HCT116 (cell line): ENCODE results near the gene HDHD2. TPM values are rescaled to one million over a fixed set of nuclear protein-coding genes. Genes with fewer than 3 reads are reported as not detected.

Experiments
- ATAC-seq: fragments of 200-7000 bp; cut with Tn5 transposase; 2 replicates; pipeline ENCODE4 v1.9.1; 2020; ENCODE audit warnings: mild to moderate bottlenecking, moderate library complexity
- BruUV-seq: library from RNA; stranded (reverse); fragments of 400-500 nt; replicated peaks from 2 replicates; lab custom pipeline; 2021; lab: Mats Ljungman, UMichigan
- CTCF ChIA-PET: fragments of 300-600 bp; sonication (Branson Sonifier 250); formaldehyde crosslinking; loops from one replicate; lab custom pipeline; 2021; ENCODE audit warnings: antibody characterized with exemption; lab: Charles Lee
- POLR2A ChIA-PET: fragments of 300-600, 350-600 bp; sonication (Branson Sonifier 250); formaldehyde crosslinking; loops from one replicate; lab custom pipeline; 2021; ENCODE audit warnings: antibody characterized with exemption; lab: Charles Lee
- RAD21 ChIA-PET, 2 experiments: fragments of 300-600 bp; sonication (Branson Sonifier 250); formaldehyde crosslinking; loops; one replicate each; lab custom pipeline; 2023; ENCODE audit warnings: low total read pairs in 2 of 2; ENCODE audit not compliant: uncharacterized antibody in 2 of 2, unreplicated experiment in 2 of 2, low non-redundant PET in 1 of 2; lab: Charles Lee
- DNase-seq: peaks from one replicate; pipeline ENCODE4 v3.0.0-alpha.2; 2010; ENCODE audit warnings: low read depth, low spot score
- H2AFZ ChIP-seq: fragments of 200-600 bp; shearing (Covaris generic), sonication (generic); 2 replicates; pipeline ENCODE4 v1.6.1; 2017; ENCODE audit warnings: low read depth, mixed run types, mixed read lengths, antibody characterized with exemption, low read length; ENCODE audit not compliant: poor library complexity, severe bottlenecking
- H3K27ac ChIP-seq: 2 replicates; pipeline ENCODE4 v1.5.1; 2012; ENCODE audit warnings: low read depth, low read length
- H3K27me3 ChIP-seq: fragments of 200-600 bp; sonication (generic); 2 replicates; pipeline ENCODE4 v1.6.1; 2016; ENCODE audit warnings: mixed run types, low read length, mixed read lengths; ENCODE audit not compliant: insufficient read depth
- H3K36me3 ChIP-seq, 2 experiments: fragments of 200-500 bp in 1 of 2; fragments of 200-600 bp in 1 of 2; sonication (Bioruptor generic) in 1 of 2; sonication (generic) in 1 of 2; 2 replicates each; pipeline versions ENCODE4 v1.5.1 to v1.6.1; 2014 to 2016; ENCODE audit warnings: low read length in 2 of 2, inconsistent platforms in 1 of 2, mixed read lengths in 1 of 2, mixed run types in 1 of 2; ENCODE audit not compliant: insufficient read depth in 2 of 2, control insufficient read depth in 1 of 2
- H3K4me1 ChIP-seq, 2 experiments: fragments of 200-600 bp in 1 of 2; sonication (generic) in 1 of 2; 2 replicates each; pipeline versions ENCODE4 v1.5.1 to v1.6.1; 2012 to 2017; ENCODE audit warnings: low read length in 2 of 2, inconsistent platforms in 1 of 2, mild to moderate bottlenecking in 1 of 2, mixed read lengths in 1 of 2, mixed run types in 1 of 2, moderate library complexity in 1 of 2; ENCODE audit not compliant: insufficient read depth in 2 of 2, control insufficient read depth in 1 of 2
- H3K4me2 ChIP-seq: fragments of 200-600 bp; sonication (generic); 2 replicates; pipeline ENCODE4 v1.6.1; 2017; ENCODE audit warnings: mixed run types, low read length, mixed read lengths
- H3K4me3 ChIP-seq, 2 experiments: fragments of 200-600 bp in 1 of 2; sonication (generic) in 1 of 2; replicated peaks in 1 of 2; 2 replicates each; pipeline ENCODE4 v1.5.1; 2011 to 2016; ENCODE audit warnings: low read length in 2 of 2, control low read depth in 1 of 2, low read depth in 1 of 2, mild to moderate bottlenecking in 1 of 2, mixed read lengths in 1 of 2, mixed run types in 1 of 2
- H3K79me2 ChIP-seq: fragments of 200-600 bp; sonication (generic); 2 replicates; pipeline ENCODE4 v1.6.1; 2017; ENCODE audit warnings: mild to moderate bottlenecking, mixed run types, low read length, moderate library complexity, mixed read lengths; ENCODE audit not compliant: insufficient read depth
- H3K9ac ChIP-seq: fragments of 200-600 bp; sonication (generic); 2 replicates; pipeline ENCODE4 v1.6.1; 2016; ENCODE audit warnings: low read length, mixed read lengths
- H3K9me2 ChIP-seq: fragments of 200-600 bp; sonication (generic), shearing (Covaris generic); 2 replicates; pipeline ENCODE4 v1.6.1; 2017; ENCODE audit warnings: mixed run types, mild to moderate bottlenecking, moderate library complexity; ENCODE audit not compliant: insufficient read depth
- H3K9me3 ChIP-seq, 2 experiments: fragments of 200-500 bp in 1 of 2; fragments of 200-600 bp in 1 of 2; sonication (Bioruptor generic) in 1 of 2; sonication (generic) in 1 of 2; 2 replicates each; pipeline ENCODE4 v1.6.1; 2014 to 2017; ENCODE audit warnings: low read length in 2 of 2, mixed read lengths in 2 of 2, inconsistent platforms in 1 of 2, low read depth in 1 of 2, mild to moderate bottlenecking in 1 of 2, mixed run types in 1 of 2, moderate library complexity in 1 of 2; ENCODE audit not compliant: control insufficient read depth in 1 of 2, insufficient read depth in 1 of 2
- H4K20me1 ChIP-seq: fragments of 200-600 bp; sonication (generic), shearing (Covaris generic); 2 replicates; pipeline ENCODE4 v1.6.1; 2017; ENCODE audit warnings: mixed run types, mild to moderate bottlenecking, moderate library complexity; ENCODE audit not compliant: insufficient read depth
- CBX3 ChIP-seq: IDR thresholded peaks from 2 replicates; pipeline ENCODE4 v1.6.1; 2012; ENCODE audit warnings: low read depth
- CEBPB ChIP-seq: IDR thresholded peaks from 2 replicates; pipeline ENCODE4 v1.6.1; 2012; ENCODE audit warnings: low read depth
- EGR1 ChIP-seq: IDR thresholded peaks from 2 replicates; pipeline ENCODE4 v1.6.1; 2012; ENCODE audit warnings: low read depth
- ELF1 ChIP-seq: IDR thresholded peaks from 2 replicates; pipeline ENCODE4 v1.6.1; 2012; ENCODE audit warnings: low read depth, borderline replicate concordance
- EZH2phosphoT487 ChIP-seq: fragments of 200-600 bp; IDR thresholded peaks from 2 replicates; pipeline ENCODE4 v1.6.1; 2018; ENCODE audit warnings: antibody characterized with exemption, borderline replicate concordance
- FOSL1 ChIP-seq: IDR thresholded peaks from 2 replicates; pipeline ENCODE4 v1.6.1; 2012; ENCODE audit warnings: low read depth
- POLR2A ChIP-seq: IDR thresholded peaks from 2 replicates; pipeline ENCODE4 v1.7.0; 2011; ENCODE audit warnings: borderline replicate concordance; ENCODE audit not compliant: insufficient read depth, insufficient read length; ENCODE audit errors: extremely low read depth
- POLR2AphosphoS5 ChIP-seq: IDR thresholded peaks from 2 replicates; pipeline ENCODE4 v1.6.1; 2011; ENCODE audit warnings: mild to moderate bottlenecking, low read depth, low read length, moderate library complexity
- RAD21 ChIP-seq: IDR thresholded peaks from 2 replicates; pipeline ENCODE4 v1.6.1; 2012; ENCODE audit warnings: low read depth, mild to moderate bottlenecking
- SIN3A ChIP-seq: IDR thresholded peaks from 2 replicates; pipeline ENCODE4 v1.6.1; 2012; ENCODE audit warnings: low read depth
- SP1 ChIP-seq: IDR thresholded peaks from 2 replicates; pipeline ENCODE4 v1.6.1; 2012; ENCODE audit warnings: low read depth
- SRF ChIP-seq: IDR thresholded peaks from 2 replicates; pipeline ENCODE4 v1.6.1; 2012; ENCODE audit warnings: low read depth
- TCF7L2 ChIP-seq: IDR thresholded peaks from 2 replicates; pipeline ENCODE4 v1.7.0; 2011; ENCODE audit warnings: borderline replicate concordance, inconsistent platforms; ENCODE audit not compliant: insufficient read depth, insufficient read length; ENCODE audit errors: extremely low read depth
- ZFX ChIP-seq: fragments of 450-650 bp; IDR thresholded peaks from 2 replicates; pipeline ENCODE4 v1.6.1; 2017
- ZNF274 ChIP-seq: fragments of 200-500 bp; sonication (Bioruptor generic); IDR thresholded peaks from 2 replicates; pipeline ENCODE4 v1.6.1; 2014; ENCODE audit warnings: mild to moderate bottlenecking, low read depth, low read length, inconsistent platforms
- intact Hi-C: fragments of 100-400 bp; cut with micrococcal nuclease; formaldehyde crosslinking; loops from 2 replicates; pipeline ENCODE4 v1.10.0; 2022
- total RNA-seq: library from RNA; stranded (reverse); gene quantifications from one replicate; pipeline ENCODE4 v1.2.1, GENCODE V29; 2021; ENCODE audit not compliant: unreplicated experiment
- TF ChIP-seq, protein P1 (sequence below), 3 experiments: fragments of 200-600 bp in 1 of 3; sonication (generic) in 1 of 3; IDR thresholded peaks in 2 of 3; conservative IDR thresholded peaks in 1 of 3; 2 replicates each; pipeline ENCODE4 v1.5.1; 2012 to 2017; ENCODE audit warnings: low read depth in 2 of 3, low read length in 2 of 3, antibody characterized with exemption in 1 of 3, borderline replicate concordance in 1 of 3, control low read depth in 1 of 3, mild to moderate bottlenecking in 1 of 3, mixed read lengths in 1 of 3, mixed run types in 1 of 3, moderate library complexity in 1 of 3; ENCODE audit not compliant: insufficient read depth in 1 of 3
- TF ChIP-seq, protein P2 (sequence below): IDR thresholded peaks from 2 replicates; pipeline ENCODE4 v1.6.1; 2012
- TF ChIP-seq, protein P3 (sequence below): IDR thresholded peaks from 2 replicates; pipeline ENCODE4 v1.6.1; 2012
- TF ChIP-seq, protein P4 (sequence below): IDR thresholded peaks from 2 replicates; pipeline ENCODE4 v1.6.1; 2011; ENCODE audit warnings: mild to moderate bottlenecking, low read length, moderate library complexity; ENCODE audit not compliant: insufficient replicate concordance; ENCODE audit errors: extremely low read depth

HDHD2 gene
- total RNA-seq, 1 experiment from 2014 or later: 29.1 TPM

DNA sequence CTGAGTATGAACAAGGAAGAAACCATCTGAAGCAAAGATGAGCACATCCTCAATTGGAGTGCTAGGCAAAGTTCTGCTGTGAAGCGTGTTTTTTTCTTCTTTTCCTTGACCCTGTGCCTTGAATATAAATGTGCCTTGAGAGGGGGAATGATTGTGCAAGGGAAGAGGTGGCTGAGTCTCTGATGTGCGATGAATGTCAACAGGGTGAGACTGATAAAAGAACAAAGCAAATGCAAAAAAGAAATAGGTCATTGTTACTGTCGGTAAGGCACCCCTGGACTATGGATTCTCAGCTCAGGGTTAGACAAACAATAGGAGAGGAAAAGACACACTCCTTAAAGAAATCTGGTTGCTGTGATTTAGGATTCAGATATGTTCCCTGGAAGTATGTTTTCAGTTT is 54.5 kb downstream of the HDHD2 start:
- Histone ChIP-seq H3K4me1 (peaks cover 0 to 4% of the 10 kb centered on the region in 2 experiments; a peak in 1 of 4 replicates), H3K36me3 (no peaks in the 10 kb centered on the region), H3K27me3 (no peaks in the 10 kb centered on the region), H3K27ac (no peak overlapping the region), H3K79me2 (no peaks in the 10 kb centered on the region), H3K4me2 (no peak overlapping the region), H3K9ac (no peak overlapping the region), H4K20me1 (no peaks in the 10 kb centered on the region), H2AFZ (no peak overlapping the region), H3K9me2 (no peaks in the 10 kb centered on the region), H3K9me3 (no peaks in the 10 kb centered on the region), H3K4me3 (no peak overlapping the region)
- ChIA-PET POLR2A (no interaction called here), RAD21 (no interaction called here), CTCF (interaction anchor here (1.1 kb wide), 1 partner anchor 109 kb away, joined by 3 read pairs; no protein-coding TSS in a partner anchor)
- TF ChIP-seq EZH2phosphoT487 (no peak), RAD21 (no peak), FOSL1 (no peak), ELF1 (no peak), TCF7L2 (no peak), EGR1 (no peak), SIN3A (no peak), SP1 (no peak), POLR2AphosphoS5 (no peak), CEBPB (no peak), ZFX (no peak), SRF (no peak), ZNF274 (no peak), POLR2A (no peak), CBX3 (no peak)
- TF ChIP-seq, protein P1, sequence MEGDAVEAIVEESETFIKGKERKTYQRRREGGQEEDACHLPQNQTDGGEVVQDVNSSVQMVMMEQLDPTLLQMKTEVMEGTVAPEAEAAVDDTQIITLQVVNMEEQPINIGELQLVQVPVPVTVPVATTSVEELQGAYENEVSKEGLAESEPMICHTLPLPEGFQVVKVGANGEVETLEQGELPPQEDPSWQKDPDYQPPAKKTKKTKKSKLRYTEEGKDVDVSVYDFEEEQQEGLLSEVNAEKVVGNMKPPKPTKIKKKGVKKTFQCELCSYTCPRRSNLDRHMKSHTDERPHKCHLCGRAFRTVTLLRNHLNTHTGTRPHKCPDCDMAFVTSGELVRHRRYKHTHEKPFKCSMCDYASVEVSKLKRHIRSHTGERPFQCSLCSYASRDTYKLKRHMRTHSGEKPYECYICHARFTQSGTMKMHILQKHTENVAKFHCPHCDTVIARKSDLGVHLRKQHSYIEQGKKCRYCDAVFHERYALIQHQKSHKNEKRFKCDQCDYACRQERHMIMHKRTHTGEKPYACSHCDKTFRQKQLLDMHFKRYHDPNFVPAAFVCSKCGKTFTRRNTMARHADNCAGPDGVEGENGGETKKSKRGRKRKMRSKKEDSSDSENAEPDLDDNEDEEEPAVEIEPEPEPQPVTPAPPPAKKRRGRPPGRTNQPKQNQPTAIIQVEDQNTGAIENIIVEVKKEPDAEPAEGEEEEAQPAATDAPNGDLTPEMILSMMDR (IDR thresholded peaks at IDR 0.05 in 2 of 3, conservative IDR thresholded peaks at IDR 0.05 in 1 of 3; ENCODE audit: borderline replicate concordance in 1 of 3, insufficient read depth in 1 of 3, low read depth in 2 of 3, low read length in 2 of 3): no peak
- TF ChIP-seq, protein P2, sequence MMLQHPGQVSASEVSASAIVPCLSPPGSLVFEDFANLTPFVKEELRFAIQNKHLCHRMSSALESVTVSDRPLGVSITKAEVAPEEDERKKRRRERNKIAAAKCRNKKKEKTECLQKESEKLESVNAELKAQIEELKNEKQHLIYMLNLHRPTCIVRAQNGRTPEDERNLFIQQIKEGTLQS: no peak
- TF ChIP-seq, protein P3, sequence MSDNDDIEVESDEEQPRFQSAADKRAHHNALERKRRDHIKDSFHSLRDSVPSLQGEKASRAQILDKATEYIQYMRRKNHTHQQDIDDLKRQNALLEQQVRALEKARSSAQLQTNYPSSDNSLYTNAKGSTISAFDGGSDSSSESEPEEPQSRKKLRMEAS: no peak
- TF ChIP-seq, protein P4, sequence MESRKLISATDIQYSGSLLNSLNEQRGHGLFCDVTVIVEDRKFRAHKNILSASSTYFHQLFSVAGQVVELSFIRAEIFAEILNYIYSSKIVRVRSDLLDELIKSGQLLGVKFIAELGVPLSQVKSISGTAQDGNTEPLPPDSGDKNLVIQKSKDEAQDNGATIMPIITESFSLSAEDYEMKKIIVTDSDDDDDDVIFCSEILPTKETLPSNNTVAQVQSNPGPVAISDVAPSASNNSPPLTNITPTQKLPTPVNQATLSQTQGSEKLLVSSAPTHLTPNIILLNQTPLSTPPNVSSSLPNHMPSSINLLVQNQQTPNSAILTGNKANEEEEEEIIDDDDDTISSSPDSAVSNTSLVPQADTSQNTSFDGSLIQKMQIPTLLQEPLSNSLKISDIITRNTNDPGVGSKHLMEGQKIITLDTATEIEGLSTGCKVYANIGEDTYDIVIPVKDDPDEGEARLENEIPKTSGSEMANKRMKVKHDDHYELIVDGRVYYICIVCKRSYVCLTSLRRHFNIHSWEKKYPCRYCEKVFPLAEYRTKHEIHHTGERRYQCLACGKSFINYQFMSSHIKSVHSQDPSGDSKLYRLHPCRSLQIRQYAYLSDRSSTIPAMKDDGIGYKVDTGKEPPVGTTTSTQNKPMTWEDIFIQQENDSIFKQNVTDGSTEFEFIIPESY: no peak
- BruUV-seq: no TSS peak
- intact Hi-C loops: no loop called here
- DNase-seq: no peak
- no peak for ATAC-seq
